ENCODE data around the gene EIF1B. TPM values are rescaled to one million over a fixed set of nuclear protein-coding genes. Genes with fewer than 3 reads are reported as not detected.

Gene EIF1B
- total RNA-seq, 1 experiment from 2014 or later = 33.6 TPM

DNA sequence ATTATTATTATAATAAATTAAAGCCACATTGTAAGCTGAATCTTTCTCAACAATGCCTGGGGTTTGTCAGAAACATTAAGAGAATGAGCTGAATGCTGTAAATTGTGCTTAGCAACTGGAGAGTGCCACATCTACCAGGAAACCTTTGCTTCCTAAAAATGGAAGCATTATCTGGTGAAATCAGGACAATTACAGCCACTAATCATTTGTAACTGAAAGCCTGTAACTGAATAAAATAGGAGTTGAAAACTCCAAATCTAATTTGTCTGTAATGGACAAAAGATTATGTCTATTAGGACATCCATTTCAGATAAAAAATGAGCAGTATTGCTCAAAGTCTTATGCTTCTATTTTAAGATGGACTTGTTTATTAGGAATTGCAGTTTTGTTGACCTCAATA is 32.2 kb downstream of the EIF1B start (continued):
- TF ChIP-seq, protein P1, sequence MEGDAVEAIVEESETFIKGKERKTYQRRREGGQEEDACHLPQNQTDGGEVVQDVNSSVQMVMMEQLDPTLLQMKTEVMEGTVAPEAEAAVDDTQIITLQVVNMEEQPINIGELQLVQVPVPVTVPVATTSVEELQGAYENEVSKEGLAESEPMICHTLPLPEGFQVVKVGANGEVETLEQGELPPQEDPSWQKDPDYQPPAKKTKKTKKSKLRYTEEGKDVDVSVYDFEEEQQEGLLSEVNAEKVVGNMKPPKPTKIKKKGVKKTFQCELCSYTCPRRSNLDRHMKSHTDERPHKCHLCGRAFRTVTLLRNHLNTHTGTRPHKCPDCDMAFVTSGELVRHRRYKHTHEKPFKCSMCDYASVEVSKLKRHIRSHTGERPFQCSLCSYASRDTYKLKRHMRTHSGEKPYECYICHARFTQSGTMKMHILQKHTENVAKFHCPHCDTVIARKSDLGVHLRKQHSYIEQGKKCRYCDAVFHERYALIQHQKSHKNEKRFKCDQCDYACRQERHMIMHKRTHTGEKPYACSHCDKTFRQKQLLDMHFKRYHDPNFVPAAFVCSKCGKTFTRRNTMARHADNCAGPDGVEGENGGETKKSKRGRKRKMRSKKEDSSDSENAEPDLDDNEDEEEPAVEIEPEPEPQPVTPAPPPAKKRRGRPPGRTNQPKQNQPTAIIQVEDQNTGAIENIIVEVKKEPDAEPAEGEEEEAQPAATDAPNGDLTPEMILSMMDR (IDR thresholded peaks at IDR 0.05 in 2 of 3, conservative IDR thresholded peaks at IDR 0.05 in 1 of 3; ENCODE audit: borderline replicate concordance in 1 of 3, insufficient read depth in 1 of 3, low read depth in 2 of 3, low read length in 2 of 3) = no peak
- TF ChIP-seq JUND (IDR thresholded peaks at IDR 0.05) (no peak), TCF7L2 (IDR thresholded peaks at IDR 0.05; ENCODE audit: borderline replicate concordance, extremely low read depth, insufficient read depth, insufficient read length) (no peak), EZH2 (IDR thresholded peaks at IDR 0.05) (no peak), RAD21 (IDR thresholded peaks at IDR 0.05; ENCODE audit: low read depth) (no peak), FOSL1 (IDR thresholded peaks at IDR 0.05; ENCODE audit: low read depth) (no peak)

DNA sequence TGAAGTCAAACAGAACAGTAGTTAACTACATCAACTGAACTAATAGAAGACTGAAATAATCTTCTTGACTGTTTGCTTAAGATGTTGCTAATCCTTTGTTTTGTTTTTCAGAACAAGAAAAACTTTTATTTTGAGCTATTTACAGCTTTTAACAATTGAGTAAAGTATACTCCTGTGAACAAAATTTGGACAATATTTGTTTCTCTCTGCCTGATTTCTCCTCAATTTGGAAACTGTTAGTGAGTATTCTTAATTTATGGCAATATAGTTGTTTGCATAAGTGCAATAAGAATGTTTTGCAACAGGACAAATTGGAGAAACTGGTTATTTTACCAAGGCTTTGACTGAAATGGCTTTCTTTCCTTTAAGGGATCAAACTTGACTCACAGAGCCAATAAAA is 41.0 kb downstream of the EIF1B start:
- H3K36me3 ChIP-seq (ENCODE audit: control insufficient read depth in 1 of 2, insufficient read depth in 2 of 2, low read length in 2 of 2) = no peaks in the 10 kb centered on the region
- RAD21 ChIA-PET (ENCODE audit: low non-redundant PET in 1 of 2, low total read pairs in 2 of 2, uncharacterized antibody in 2 of 2, unreplicated experiment in 2 of 2) = no interaction called here
- POLR2A ChIA-PET = no interaction called here
- BruUV-seq (replicated peaks) = no TSS peak
- H3K4me1 ChIP-seq (ENCODE audit: control insufficient read depth in 1 of 2, insufficient read depth in 2 of 2, low read length in 2 of 2) = no peaks in the 10 kb centered on the region
- no peaks in the 10 kb centered on the region for H3K9me3 ChIP-seq (ENCODE audit: control insufficient read depth in 1 of 2, insufficient read depth in 1 of 2, low read depth in 1 of 2, low read length in 2 of 2)
- no peaks in the 10 kb centered on the region; the same call in 1 of the 2 replicates for H3K27me3 ChIP-seq (ENCODE audit: insufficient read depth, low read length)
- ATAC-seq (no peak), DNase-seq (ENCODE audit: low read depth, low spot score) (no peak)
- no peak overlapping the region for H3K27ac ChIP-seq (ENCODE audit: low read depth, low read length)
- no peaks in the 10 kb centered on the region for H3K79me2 ChIP-seq (ENCODE audit: insufficient read depth, low read length)
- no peak overlapping the region for H3K9ac ChIP-seq (ENCODE audit: low read length)
- H4K20me1 ChIP-seq (ENCODE audit: insufficient read depth) = no peaks in the 10 kb centered on the region
- intact Hi-C loops (cut with micrococcal nuclease) = no loop called here
- no peak overlapping the region for H3K4me2 ChIP-seq (ENCODE audit: low read length)
- H2AFZ ChIP-seq (ENCODE audit: low read depth, low read length, poor library complexity, severe bottlenecking) = no peak overlapping the region
- H3K9me2 ChIP-seq (ENCODE audit: insufficient read depth) = no peaks in the 10 kb centered on the region
- no peak overlapping the region for H3K4me3 ChIP-seq (replicated peaks in 1 of 2; ENCODE audit: low read depth in 1 of 2, low read length in 2 of 2)
- CTCF ChIA-PET = no interaction called here
- TF ChIP-seq TCF7L2 (IDR thresholded peaks at IDR 0.05; ENCODE audit: borderline replicate concordance, extremely low read depth, insufficient read depth, insufficient read length) = no peak
- TF ChIP-seq POLR2AphosphoS5 (IDR thresholded peaks at IDR 0.05; ENCODE audit: low read depth, low read length) = no peak
- TF ChIP-seq EZH2 (IDR thresholded peaks at IDR 0.05) = no peak
- TF ChIP-seq CBX3 (IDR thresholded peaks at IDR 0.05; ENCODE audit: low read depth) = no peak
- TF ChIP-seq ZNF274 (IDR thresholded peaks at IDR 0.05; ENCODE audit: low read depth, low read length) = no peak
- TF ChIP-seq ELF1 (IDR thresholded peaks at IDR 0.05; ENCODE audit: borderline replicate concordance, low read depth) = no peak
- TF ChIP-seq SP1 (IDR thresholded peaks at IDR 0.05; ENCODE audit: low read depth) = no peak
- TF ChIP-seq ZFX (IDR thresholded peaks at IDR 0.05) = no peak
- no peak for TF ChIP-seq SIN3A (IDR thresholded peaks at IDR 0.05; ENCODE audit: low read depth)
- no peak for TF ChIP-seq RAD21 (IDR thresholded peaks at IDR 0.05; ENCODE audit: low read depth)
- TF ChIP-seq YY1 (IDR thresholded peaks at IDR 0.05; ENCODE audit: extremely low read depth, insufficient replicate concordance, low read depth, low read length) = no peak
- TF ChIP-seq, protein P1 (IDR thresholded peaks at IDR 0.05 in 2 of 3, conservative IDR thresholded peaks at IDR 0.05 in 1 of 3; ENCODE audit: borderline replicate concordance in 1 of 3, insufficient read depth in 1 of 3, low read depth in 2 of 3, low read length in 2 of 3) = no peak
- TF ChIP-seq SRF (IDR thresholded peaks at IDR 0.05; ENCODE audit: low read depth) = no peak
- no peak for TF ChIP-seq FOSL1 (IDR thresholded peaks at IDR 0.05; ENCODE audit: low read depth)
- TF ChIP-seq EGR1 (IDR thresholded peaks at IDR 0.05; ENCODE audit: low read depth) = no peak
- TF ChIP-seq, protein P2, sequence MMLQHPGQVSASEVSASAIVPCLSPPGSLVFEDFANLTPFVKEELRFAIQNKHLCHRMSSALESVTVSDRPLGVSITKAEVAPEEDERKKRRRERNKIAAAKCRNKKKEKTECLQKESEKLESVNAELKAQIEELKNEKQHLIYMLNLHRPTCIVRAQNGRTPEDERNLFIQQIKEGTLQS (IDR thresholded peaks at IDR 0.05) = no peak
- TF ChIP-seq POLR2A (IDR thresholded peaks at IDR 0.05; ENCODE audit: borderline replicate concordance, extremely low read depth, insufficient read depth, insufficient read length) = no peak
